ENCODE measurements around the gene R3HDML. TPM values are rescaled to one million over a fixed set of nuclear protein-coding genes. Genes with fewer than 3 reads are reported as not detected.

The R3HDML gene
- total RNA-seq, 2 donors from 2014 or later, result not detected

- 19 to 24% methylated on average over 9 of the region's 9 CpGs for WGBS, 2 donors
- DNase-seq, result peak; percentile 79 to 92 (median 82)
- Histone ChIP-seq H3K4me3 (no peak overlapping the region), H3K36me3 (replicated peaks in 1 of 2; ENCODE audit: insufficient read depth in 1 of 2, low read depth in 2 of 2) (no peaks in the 10 kb centered on the region), H3K4me1 (peaks cover 16% of the 10 kb centered on the region), H3K9me3 (no peaks in the 10 kb centered on the region), H3K27ac (no peak overlapping the region), H3K27me3 (no peaks in the 10 kb centered on the region)
- peak; percentile 75 for ATAC-seq
- no peak for TF ChIP-seq POLR2A (IDR thresholded peaks at IDR 0.05)
- peak; percentile 64 to 81 (median 68) for TF ChIP-seq CTCF (IDR thresholded peaks at IDR 0.05)
- intact Hi-C loops (cut with DNase I), result loop anchor here (5.0 kb wide), 1 partner anchor 167 kb away; no protein-coding TSS in a partner anchor
Observed at GRCh38 chr20:44384423-44385027, 47.7 kb downstream of the R3HDML start.

DNA sequence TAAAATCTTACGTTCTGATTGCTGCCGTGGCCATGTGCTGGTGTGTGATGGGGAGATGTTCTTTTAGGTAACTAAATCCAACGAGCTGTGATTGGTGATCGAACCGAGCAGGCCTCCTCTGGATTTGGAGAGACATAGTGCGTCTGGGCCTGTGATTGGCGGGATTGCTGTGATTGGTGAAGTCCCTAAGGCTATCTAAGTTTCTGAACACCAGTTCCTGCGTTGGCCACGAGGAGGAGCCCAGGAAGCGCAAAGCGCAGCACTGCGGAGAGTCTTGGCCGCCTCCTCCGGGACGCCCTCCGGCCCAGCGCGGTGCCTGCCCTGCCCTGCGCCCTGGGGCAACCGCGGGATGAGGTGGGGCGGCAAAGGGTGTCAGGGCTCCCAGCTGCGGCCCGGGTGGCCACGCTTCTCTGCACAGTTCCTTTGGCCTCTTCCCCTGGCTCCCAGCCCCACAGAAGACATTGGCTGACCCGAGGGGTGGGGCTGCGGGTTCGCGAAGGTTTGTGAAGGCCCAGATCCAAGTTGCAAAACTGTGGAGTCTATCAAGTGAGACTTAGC lies 51.7 kb downstream of the R3HDML start:
- Histone ChIP-seq H3K36me3 (replicated peaks in 1 of 2; ENCODE audit: insufficient read depth in 1 of 2, low read depth in 2 of 2) (no peaks in the 10 kb centered on the region), H3K9me3 (no peaks in the 10 kb centered on the region), H3K4me3 (no peak overlapping the region), H3K27me3 (no peaks in the 10 kb centered on the region), H3K4me1 (peaks cover 29% of the 10 kb centered on the region), H3K27ac (no peak overlapping the region)
- ATAC-seq (peak; percentile 26), DNase-seq (peak; percentile 38 to 56 (median 46))
- intact Hi-C loops (cut with DNase I), result no loop called here
- 39 to 55% methylated on average over 19 to 29 of the region's 29 CpGs for WGBS, 2 donors
- TF ChIP-seq CTCF (IDR thresholded peaks at IDR 0.05) (peak in 6 of 7 experiments; percentile 15 to 47 (median 35)), POLR2A (IDR thresholded peaks at IDR 0.05) (no peak)

DNA sequence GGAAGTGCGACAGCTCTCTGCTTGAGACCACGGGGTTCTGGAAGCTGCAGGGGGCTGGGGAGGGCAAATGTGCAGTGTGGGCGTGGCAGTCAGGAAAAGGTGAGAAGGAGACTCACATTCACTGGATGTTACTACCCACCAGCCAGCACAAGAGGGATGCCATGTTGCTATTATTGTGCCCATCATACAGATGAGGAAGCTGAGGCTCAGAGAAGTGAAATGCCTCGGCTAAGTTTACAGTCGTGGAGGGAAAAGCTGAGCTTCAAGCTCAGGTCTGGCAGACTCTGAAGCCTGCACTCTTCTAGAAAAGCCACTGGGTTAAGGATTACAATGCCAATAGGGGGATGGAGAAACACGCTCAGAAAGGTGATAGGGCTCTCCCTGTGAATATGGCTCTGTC lies 53.0 kb downstream of the R3HDML start:
- ATAC-seq (no peak), DNase-seq (no peak)
- Histone ChIP-seq H3K9me3 (no peaks in the 10 kb centered on the region), H3K4me3 (no peak overlapping the region), H3K36me3 (replicated peaks in 1 of 2; ENCODE audit: insufficient read depth in 1 of 2, low read depth in 2 of 2) (no peaks in the 10 kb centered on the region), H3K4me1 (peaks cover 36% of the 10 kb centered on the region), H3K27ac (no peak overlapping the region), H3K27me3 (no peaks in the 10 kb centered on the region)
- TF ChIP-seq POLR2A (IDR thresholded peaks at IDR 0.05) (no peak), CTCF (IDR thresholded peaks at IDR 0.05) (no peak)
- intact Hi-C loops (cut with DNase I), result no loop called here
- 75 to 86% methylated on average over 6 of the region's 6 CpGs for WGBS, 2 donors

DNA sequence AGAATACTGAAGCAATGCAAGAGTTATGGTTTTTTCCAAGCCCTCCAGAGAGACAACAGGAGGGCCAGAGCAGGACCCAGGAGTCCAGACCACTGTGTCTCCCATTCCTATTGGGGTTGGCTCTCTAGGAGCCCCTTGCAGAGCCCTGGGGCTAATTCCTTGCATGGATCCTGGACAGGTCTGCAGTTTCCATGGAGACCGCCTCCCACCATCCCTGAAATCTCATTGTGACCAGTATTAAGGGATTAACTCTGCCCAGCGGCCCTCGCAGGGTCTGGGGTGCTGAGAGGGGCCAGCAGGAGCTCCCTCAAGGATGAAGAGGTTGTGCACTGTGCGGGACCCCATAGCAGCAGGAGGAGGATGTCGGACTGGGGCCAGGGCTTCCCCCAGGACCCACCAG lies 53.4 kb downstream of the R3HDML start:
- H3K27me3 ChIP-seq, result no peaks in the 10 kb centered on the region
- TF ChIP-seq CTCF (IDR thresholded peaks at IDR 0.05) (no peak), POLR2A (IDR thresholded peaks at IDR 0.05) (no peak)
- H3K36me3 ChIP-seq (replicated peaks in 1 of 2; ENCODE audit: insufficient read depth in 1 of 2, low read depth in 2 of 2), result no peaks in the 10 kb centered on the region
- H3K4me3 ChIP-seq, result no peak overlapping the region
- H3K4me1 ChIP-seq, result peaks cover 40% of the 10 kb centered on the region
- H3K27ac ChIP-seq, result no peak overlapping the region
- DNase-seq (no peak), ATAC-seq (no peak)
- H3K9me3 ChIP-seq, result no peaks in the 10 kb centered on the region
- WGBS, 2 donors, result 81% methylated on average over 5 of the region's 5 CpGs; no CpG with 5 or more reads in 1 of the 2 donors
- intact Hi-C loops (cut with DNase I), result no loop called here
